HEK293 (cell line): ENCODE data around the gene BRF1.

Experiments used
- CTCF ChIA-PET: fragments of 350-600 bp; formaldehyde crosslinking; extraction: SDS; loops from one replicate; lab custom pipeline; 2021; ENCODE audit warnings: antibody characterized with exemption; lab: Yijun Ruan, JAX
- POLR2A ChIA-PET: fragments of 300-600 bp; formaldehyde crosslinking; extraction: SDS; loops from one replicate; lab custom pipeline; 2020; ENCODE audit warnings: antibody characterized with exemption, inconsistent platforms; lab: Yijun Ruan, JAX
- H3K27ac ChIP-seq: fragments of 200-500 bp; sonication (Bioruptor generic); 2 replicates; pipeline ENCODE4 v1.5.1; 2014; ENCODE audit warnings: low read depth, low read length, control low read depth, inconsistent platforms; ENCODE audit errors: extremely low read depth
- H3K36me3 ChIP-seq, 2 experiments: fragments of 200-500 bp in 1 of 2; sonication (Bioruptor generic) in 1 of 2; 1 replicate in 1 of 2; 2 replicates in 1 of 2; pipeline ENCODE4 v1.5.1; 2014 to 2017; ENCODE audit warnings: inconsistent platforms in 2 of 2, low read length in 2 of 2; ENCODE audit not compliant: control insufficient read depth in 2 of 2, insufficient read depth in 1 of 2
- H3K4me1 ChIP-seq: fragments of 200-500 bp; sonication (Bioruptor generic); 2 replicates; pipeline ENCODE4 v1.5.1; 2014; ENCODE audit warnings: mild to moderate bottlenecking, low read length, inconsistent platforms; ENCODE audit not compliant: control insufficient read depth, insufficient read depth
- H3K4me3 ChIP-seq: 2 replicates; pipeline ENCODE4 v1.5.1; 2011; ENCODE audit warnings: low read depth, mild to moderate bottlenecking, control low read depth, low read length, moderate library complexity
- H3K9me3 ChIP-seq: fragments of 200-500 bp; sonication (Bioruptor generic); 2 replicates; pipeline ENCODE4 v1.5.1; 2014; ENCODE audit warnings: low read depth, low read length, inconsistent platforms; ENCODE audit not compliant: control insufficient read depth, insufficient read depth
- HOXA7 ChIP-seq: sonication (generic); formaldehyde crosslinking; IDR thresholded peaks from 2 replicates; pipeline ENCODE4 v1.8.1; 2022; ENCODE audit warnings: missing genetic modification reagents, borderline replicate concordance
- MZF1 ChIP-seq: fragments of 450-650 bp; formaldehyde crosslinking; IDR thresholded peaks from 2 replicates; pipeline ENCODE4 v1.5.1; 2017; ENCODE audit warnings: missing biosample characterization, missing genetic modification characterization, borderline replicate concordance
- OSR2 ChIP-seq: fragments of 450-650 bp; formaldehyde crosslinking; IDR thresholded peaks from 2 replicates; pipeline ENCODE4 v1.5.1; 2016; ENCODE audit warnings: missing biosample characterization, missing genetic modification characterization
- OVOL3 ChIP-seq: fragments of 450-650 bp; formaldehyde crosslinking; IDR thresholded peaks from 2 replicates; pipeline ENCODE4 v1.5.1; 2016; ENCODE audit warnings: missing biosample characterization, missing genetic modification characterization
- PBX3 ChIP-seq: sonication (generic); formaldehyde crosslinking; IDR thresholded peaks from 2 replicates; pipeline ENCODE4 v1.8.1; 2022; ENCODE audit warnings: mild to moderate bottlenecking, moderate library complexity, missing genetic modification reagents
- REST ChIP-seq: fragments of 450-650 bp; formaldehyde crosslinking; IDR thresholded peaks from 2 replicates; pipeline ENCODE4 v1.5.1; 2016; ENCODE audit warnings: missing biosample characterization, missing genetic modification characterization
- SCRT1 ChIP-seq: fragments of 450-650 bp; formaldehyde crosslinking; IDR thresholded peaks from 2 replicates; pipeline ENCODE4 v1.5.1; 2016; ENCODE audit warnings: missing biosample characterization, missing genetic modification characterization, borderline replicate concordance
- SCRT2 ChIP-seq: fragments of 450-650 bp; formaldehyde crosslinking; IDR thresholded peaks from 2 replicates; pipeline ENCODE4 v1.5.1; 2016; ENCODE audit warnings: missing biosample characterization, missing genetic modification characterization
- YY1 ChIP-seq: fragments of 450-650 bp; formaldehyde crosslinking; IDR thresholded peaks from 2 replicates; pipeline ENCODE4 v1.5.1; 2018; ENCODE audit warnings: missing biosample characterization, missing genetic modification characterization
- ZFP37 ChIP-seq: fragments of 450-650 bp; formaldehyde crosslinking; IDR thresholded peaks from 2 replicates; pipeline ENCODE4 v1.5.1; 2016; ENCODE audit warnings: missing biosample characterization, missing genetic modification characterization
- ZNF114 ChIP-seq: fragments of 450-650 bp; formaldehyde crosslinking; IDR thresholded peaks from 2 replicates; pipeline ENCODE4 v1.5.0; 2017; ENCODE audit warnings: missing biosample characterization, missing genetic modification characterization
- ZNF202 ChIP-seq: fragments of 450-650 bp; formaldehyde crosslinking; IDR thresholded peaks from 2 replicates; pipeline ENCODE4 v1.5.1; 2016; ENCODE audit warnings: missing biosample characterization, missing genetic modification characterization, borderline replicate concordance
- ZNF214 ChIP-seq: fragments of 450-650 bp; formaldehyde crosslinking; IDR thresholded peaks from 2 replicates; pipeline ENCODE4 v1.5.1; 2017; ENCODE audit warnings: missing biosample characterization, mild to moderate bottlenecking, missing genetic modification characterization, borderline replicate concordance
- ZNF292 ChIP-seq: fragments of 450-650 bp; formaldehyde crosslinking; IDR thresholded peaks from 2 replicates; pipeline ENCODE4 v1.5.1; 2016; ENCODE audit warnings: low read depth, missing biosample characterization, missing genetic modification characterization, borderline replicate concordance
- ZNF302 ChIP-seq: fragments of 450-650 bp; formaldehyde crosslinking; IDR thresholded peaks from 2 replicates; pipeline ENCODE4 v1.5.1; 2016; ENCODE audit warnings: missing biosample characterization, missing genetic modification characterization, low read depth
- ZNF362 ChIP-seq: fragments of 450-650 bp; formaldehyde crosslinking; IDR thresholded peaks from 2 replicates; pipeline ENCODE4 v1.5.1; 2016; ENCODE audit warnings: missing biosample characterization, missing genetic modification characterization
- ZNF473 ChIP-seq: fragments of 450-650 bp; formaldehyde crosslinking; IDR thresholded peaks from 2 replicates; pipeline ENCODE4 v1.5.1; 2017; ENCODE audit warnings: missing biosample characterization, missing genetic modification characterization
- ZNF518A ChIP-seq: fragments of 450-650 bp; formaldehyde crosslinking; conservative IDR thresholded peaks from 2 replicates; pipeline ENCODE4 v1.5.1; 2016; ENCODE audit warnings: low read depth, missing biosample characterization, missing genetic modification characterization
- ZNF585B ChIP-seq: fragments of 450-650 bp; formaldehyde crosslinking; IDR thresholded peaks from 2 replicates; pipeline ENCODE4 v1.5.1; 2016; ENCODE audit warnings: missing biosample characterization, missing genetic modification characterization
- ZNF792 ChIP-seq: fragments of 450-650 bp; formaldehyde crosslinking; IDR thresholded peaks from 2 replicates; pipeline ENCODE4 v1.5.1; 2016; ENCODE audit warnings: missing biosample characterization, missing genetic modification characterization

Gene BRF1

DNA sequence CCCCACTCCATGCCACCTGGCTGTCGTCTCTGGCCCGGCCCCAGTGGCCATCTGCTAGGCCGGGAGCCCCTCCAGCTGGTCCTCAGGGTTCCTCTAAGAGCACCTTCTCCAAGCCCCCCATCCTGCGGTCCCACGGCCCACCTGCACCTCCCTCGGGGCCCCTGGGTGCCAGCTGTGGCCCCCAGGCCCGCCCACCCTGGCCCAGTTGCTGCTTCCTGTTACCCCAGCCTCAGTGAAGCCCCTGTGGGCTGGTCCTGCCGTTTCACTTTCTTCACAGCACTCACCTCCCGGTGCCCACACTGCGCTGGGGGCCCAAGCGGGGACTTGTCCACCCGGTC lies 92.1 kb downstream of the BRF1 start:
- Histone ChIP-seq H3K4me3 (no peak overlapping the region), H3K36me3 (peaks cover 0 to 27% of the 10 kb centered on the region in 2 experiments; a peak in 1 of 3 replicates), H3K9me3 (no peaks in the 10 kb centered on the region), H3K27ac (no peak overlapping the region), H3K4me1 (no peaks in the 10 kb centered on the region)
- ChIA-PET POLR2A (no interaction called here), CTCF (interaction anchor here (2.4 kb wide), 1 partner anchor 143 kb away, joined by 9 read pairs; no protein-coding TSS in a partner anchor)
- TF ChIP-seq ZNF214 (tag by site-specific recombination), result no peak
- TF ChIP-seq ZFP37 (tag by site-specific recombination), result no peak
- no peak for TF ChIP-seq ZNF362
- no peak for TF ChIP-seq REST (tag by site-specific recombination)
- no peak for TF ChIP-seq HOXA7 (CRISPR knock-in tag)
- TF ChIP-seq ZNF202 (tag by site-specific recombination), result no peak
- no peak for TF ChIP-seq MZF1 (tag by site-specific recombination)
- no peak for TF ChIP-seq OVOL3
- no peak for TF ChIP-seq ZNF792 (tag by site-specific recombination)
- no peak for TF ChIP-seq YY1
- TF ChIP-seq ZNF585B (tag by site-specific recombination), result no peak
- no peak for TF ChIP-seq OSR2 (tag by site-specific recombination)
- no peak for TF ChIP-seq ZNF292
- no peak for TF ChIP-seq ZNF518A (tag by site-specific recombination)

- Histone ChIP-seq H3K27ac (no peak overlapping the region), H3K4me1 (no peaks in the 10 kb centered on the region), H3K9me3 (no peaks in the 10 kb centered on the region), H3K4me3 (no peak overlapping the region), H3K36me3 (peaks cover 0 to 21% of the 10 kb centered on the region in 2 experiments; a peak in 1 of 3 replicates)
- no peak for TF ChIP-seq ZNF114 (tag by site-specific recombination)
- TF ChIP-seq SCRT1 (tag by site-specific recombination), result 0 out of 2 replicates have a peak, but pooled peaks have one; percentile 29
- peak; percentile 75 for TF ChIP-seq SCRT2 (tag by site-specific recombination)
- no peak for TF ChIP-seq ZNF302 (tag by site-specific recombination)
- no peak for TF ChIP-seq PBX3 (CRISPR knock-in tag)
- TF ChIP-seq ZNF473 (tag by site-specific recombination), result no peak
- ChIA-PET CTCF (interaction anchor here (1.4 to 2.4 kb wide), 2 partner anchors 135 to 144 kb away, joined by 3 to 9 read pairs; no protein-coding TSS in a partner anchor), POLR2A (no interaction called here)
Observed at GRCh38 chr14:105207996-105208737, 92.6 kb downstream of the BRF1 start.
